Spleen (tissue), 11 donors: ENCODE results near the gene SLC2A6. TPM values are rescaled to one million over a fixed set of nuclear protein-coding genes. Genes with fewer than 3 reads are reported as not detected.
A peak's percentile ranks its signal among the peaks of the same experiment; 100 is the strongest.

Experiments
- DNase-seq: peaks from one replicate; pipeline ENCODE4 v3.0.0-alpha.2; 2020
- H3K27ac ChIP-seq, 8 donors: fragments of 200-600 bp; sonication (generic) in 7 of 8; 1 replicate in 4 of 8; 2 replicates in 4 of 8; pipeline versions ENCODE4 v1.5.0 to v1.8.0; 2016 to 2021; ENCODE audit warnings: inconsistent platforms in 4 of 8, mild to moderate bottlenecking in 4 of 8, moderate library complexity in 1 of 8
- H3K27me3 ChIP-seq, 7 donors: fragments of 200-600 bp; sonication (generic) in 6 of 7; replicated peaks in 1 of 7; 1 replicate in 4 of 7; 2 replicates in 3 of 7; pipeline versions ENCODE4 v1.5.0 to v1.8.0; 2016 to 2021; ENCODE audit warnings: inconsistent platforms in 3 of 7, mild to moderate bottlenecking in 1 of 7
- H3K36me3 ChIP-seq, 6 donors: fragments of 200-600 bp; sonication (generic) in 5 of 6; 1 replicate in 4 of 6; 2 replicates in 2 of 6; pipeline versions ENCODE4 v1.5.0 to v1.8.0; 2016 to 2021; ENCODE audit warnings: inconsistent platforms in 2 of 6
- H3K4me1 ChIP-seq, 6 donors: fragments of 200-600 bp; sonication (generic) in 5 of 6; 1 replicate in 3 of 6; 2 replicates in 3 of 6; pipeline versions ENCODE4 v1.5.0 to v1.8.0; 2016 to 2021; ENCODE audit warnings: inconsistent platforms in 3 of 6
- H3K4me3 ChIP-seq, 8 donors: fragments of 200-600 bp; sonication (generic) in 7 of 8; 1 replicate in 4 of 8; 2 replicates in 4 of 8; pipeline versions ENCODE4 v1.5.0 to v1.8.0; 2016 to 2021; ENCODE audit warnings: inconsistent platforms in 4 of 8, mild to moderate bottlenecking in 4 of 8, moderate library complexity in 2 of 8
- H3K9me3 ChIP-seq, 8 donors: fragments of 200-600 bp; sonication (generic) in 7 of 8; 1 replicate in 4 of 8; 2 replicates in 4 of 8; pipeline versions ENCODE4 v1.5.0 to v1.8.0; 2016 to 2021; ENCODE audit warnings: inconsistent platforms in 4 of 8
- POLR2A ChIP-seq, 3 donors: fragments of 450-650 bp; IDR thresholded peaks; one replicate each; pipeline ENCODE4 v1.5.1; 2017; ENCODE audit warnings: antibody characterized with exemption in 3 of 3, mild to moderate bottlenecking in 1 of 3
- POLR2AphosphoS5 ChIP-seq, 3 donors: sonication (generic); formaldehyde crosslinking; IDR thresholded peaks; one replicate each; pipeline ENCODE4 v1.5.1; 2017; ENCODE audit warnings: antibody characterized with exemption in 3 of 3
- WGBS, 5 donors: extraction: QIAGEN DNeasy Blood & Tissue Kit in 3 of 5; methylation state at CpG; one replicate each; pipeline versions ENCODE4 v1.1.5 to v1.1.7; 2013 to 2018; 5-methylcytosine and 5-hydroxymethylcytosine counted together
- intact Hi-C: fragments of 100-400 bp; cut with DNase I; formaldehyde crosslinking; loops from one replicate; pipeline ENCODE4 v1.15.0; 2023; ENCODE audit warnings: low total_unique reads
- polyA plus RNA-seq, 3 donors: library from polyadenylated mRNA; stranded (reverse); fragments of 200-250 nt; gene quantifications; one replicate each; pipeline ENCODE4 v1.2.1, GENCODE V29; 2013
- total RNA-seq, 7 donors: library from RNA; depleted of rRNA in 3 of 7; stranded (reverse); fragments of >200 nt in 3 of 7; fragmentation: NEBNext Ultra II Directional in 4 of 7; extraction: Animal tissue kit (Norgen Biotek cat#: 25700) in 4 of 7; gene quantifications; one replicate each; pipeline versions ENCODE4 v1.1.0 to v1.2.1, GENCODE V29; 2016 to 2021
- TF ChIP-seq, protein P1 (sequence below), 11 experiments: fragments of 200-600 bp in 7 of 11; fragments of 450-650 bp in 4 of 11; sonication (generic) in 4 of 11; IDR thresholded peaks in 8 of 11; conservative IDR thresholded peaks in 3 of 11; 1 replicate in 7 of 11; 2 replicates in 4 of 11; pipeline versions ENCODE4 v1.4.0 to v1.8.0; 2016 to 2021; ENCODE audit warnings: antibody characterized with exemption in 11 of 11, inconsistent platforms in 4 of 11, mild to moderate bottlenecking in 1 of 11
- donor health status: healthy with polysubstance abuse.
- donor health status: DM: no; HTN: no; CAD: no; lungs with moderate emphysema.
- donor health status: DM: no; HTN: no; CAD: no.
- donor health status: Bipolar disorder and iron deficiency.
- donor health status: healthy.
- donor health status: DM: no; HTN: no; CAD: no.
- donor health status: DM: yes; HTN: yes; CAD: no.

The SLC2A6 gene
- total and polyA plus RNA-seq, 10 donors = 15.4 to 35.0 (median 21.9) TPM

DNA sequence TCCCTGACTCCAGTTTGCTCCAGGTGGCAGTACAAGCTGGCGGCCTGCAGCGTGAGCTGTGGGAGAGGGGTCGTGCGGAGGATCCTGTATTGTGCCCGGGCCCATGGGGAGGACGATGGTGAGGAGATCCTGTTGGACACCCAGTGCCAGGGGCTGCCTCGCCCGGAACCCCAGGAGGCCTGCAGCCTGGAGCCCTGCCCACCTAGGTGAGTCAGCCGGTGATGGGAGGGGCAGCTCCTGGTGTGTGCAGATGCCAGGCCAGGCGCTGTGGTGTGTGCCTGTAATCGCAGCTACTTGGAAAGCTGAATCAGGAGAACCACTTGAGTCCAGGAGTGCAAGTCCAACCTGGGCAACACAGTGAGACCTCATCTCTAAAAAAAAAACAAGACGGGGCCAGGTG, 29.1 kb downstream of the SLC2A6 start:
- H3K27me3 ChIP-seq = no peaks in the 10 kb centered on the region
- TF ChIP-seq POLR2A (IDR thresholded peaks at IDR 0.05) = no peak
- TF ChIP-seq POLR2AphosphoS5 (IDR thresholded peaks at IDR 0.05) = no peak
- TF ChIP-seq, protein P1, sequence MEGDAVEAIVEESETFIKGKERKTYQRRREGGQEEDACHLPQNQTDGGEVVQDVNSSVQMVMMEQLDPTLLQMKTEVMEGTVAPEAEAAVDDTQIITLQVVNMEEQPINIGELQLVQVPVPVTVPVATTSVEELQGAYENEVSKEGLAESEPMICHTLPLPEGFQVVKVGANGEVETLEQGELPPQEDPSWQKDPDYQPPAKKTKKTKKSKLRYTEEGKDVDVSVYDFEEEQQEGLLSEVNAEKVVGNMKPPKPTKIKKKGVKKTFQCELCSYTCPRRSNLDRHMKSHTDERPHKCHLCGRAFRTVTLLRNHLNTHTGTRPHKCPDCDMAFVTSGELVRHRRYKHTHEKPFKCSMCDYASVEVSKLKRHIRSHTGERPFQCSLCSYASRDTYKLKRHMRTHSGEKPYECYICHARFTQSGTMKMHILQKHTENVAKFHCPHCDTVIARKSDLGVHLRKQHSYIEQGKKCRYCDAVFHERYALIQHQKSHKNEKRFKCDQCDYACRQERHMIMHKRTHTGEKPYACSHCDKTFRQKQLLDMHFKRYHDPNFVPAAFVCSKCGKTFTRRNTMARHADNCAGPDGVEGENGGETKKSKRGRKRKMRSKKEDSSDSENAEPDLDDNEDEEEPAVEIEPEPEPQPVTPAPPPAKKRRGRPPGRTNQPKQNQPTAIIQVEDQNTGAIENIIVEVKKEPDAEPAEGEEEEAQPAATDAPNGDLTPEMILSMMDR (IDR thresholded peaks at IDR 0.05 in 8 of 11, conservative IDR thresholded peaks at IDR 0.05 in 3 of 11) = no peak
- WGBS, 5 donors = 84 to 96% (median 90%) methylated on average over 4 to 12 of the region's 12 CpGs
- no peaks in the 10 kb centered on the region for H3K9me3 ChIP-seq
- no peak overlapping the region for H3K27ac ChIP-seq
- no peaks in the 10 kb centered on the region for H3K4me1 ChIP-seq
- H3K36me3 ChIP-seq = no peaks in the 10 kb centered on the region
- H3K4me3 ChIP-seq = no peak overlapping the region
- peak; percentile 74 for DNase-seq
- intact Hi-C loops = no loop called here

DNA sequence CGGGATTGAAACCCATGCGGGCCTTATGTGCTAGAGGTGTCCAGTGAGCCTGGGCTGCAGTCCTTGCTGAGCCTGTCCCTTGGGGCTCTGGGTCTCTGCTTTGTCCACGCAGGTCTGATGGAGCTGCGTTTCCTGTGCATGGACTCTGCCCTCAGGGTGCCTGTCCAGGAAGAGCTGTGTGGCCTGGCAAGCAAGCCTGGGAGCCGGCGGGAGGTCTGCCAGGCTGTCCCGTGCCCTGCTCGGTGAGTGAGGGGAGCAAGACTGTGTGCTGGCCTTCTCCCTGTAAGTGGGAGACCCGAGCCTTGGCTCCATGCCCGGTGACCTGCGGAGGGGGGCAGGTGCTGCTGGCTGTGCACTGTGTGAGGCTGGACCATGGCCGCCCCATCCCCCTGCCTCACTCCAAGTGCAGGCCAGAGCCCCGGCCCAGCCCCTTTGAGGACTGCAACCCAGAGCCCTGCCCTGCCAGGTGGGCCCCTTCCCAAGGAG, 30.4 kb downstream of the SLC2A6 start:
- H3K36me3 ChIP-seq = no peaks in the 10 kb centered on the region
- no peaks in the 10 kb centered on the region for H3K27me3 ChIP-seq
- no peak for TF ChIP-seq POLR2AphosphoS5 (IDR thresholded peaks at IDR 0.05)
- TF ChIP-seq, protein P1 (IDR thresholded peaks at IDR 0.05 in 8 of 11, conservative IDR thresholded peaks at IDR 0.05 in 3 of 11) = no peak
- no peak for TF ChIP-seq POLR2A (IDR thresholded peaks at IDR 0.05)
- no peak for DNase-seq
- H3K9me3 ChIP-seq = no peaks in the 10 kb centered on the region
- no peak overlapping the region for H3K27ac ChIP-seq
- no peaks in the 10 kb centered on the region for H3K4me1 ChIP-seq
- 71 to 88% (median 75%) methylated on average over 5 to 13 of the region's 13 CpGs for WGBS, 5 donors
- H3K4me3 ChIP-seq = no peak overlapping the region
- intact Hi-C loops = no loop called here

DNA sequence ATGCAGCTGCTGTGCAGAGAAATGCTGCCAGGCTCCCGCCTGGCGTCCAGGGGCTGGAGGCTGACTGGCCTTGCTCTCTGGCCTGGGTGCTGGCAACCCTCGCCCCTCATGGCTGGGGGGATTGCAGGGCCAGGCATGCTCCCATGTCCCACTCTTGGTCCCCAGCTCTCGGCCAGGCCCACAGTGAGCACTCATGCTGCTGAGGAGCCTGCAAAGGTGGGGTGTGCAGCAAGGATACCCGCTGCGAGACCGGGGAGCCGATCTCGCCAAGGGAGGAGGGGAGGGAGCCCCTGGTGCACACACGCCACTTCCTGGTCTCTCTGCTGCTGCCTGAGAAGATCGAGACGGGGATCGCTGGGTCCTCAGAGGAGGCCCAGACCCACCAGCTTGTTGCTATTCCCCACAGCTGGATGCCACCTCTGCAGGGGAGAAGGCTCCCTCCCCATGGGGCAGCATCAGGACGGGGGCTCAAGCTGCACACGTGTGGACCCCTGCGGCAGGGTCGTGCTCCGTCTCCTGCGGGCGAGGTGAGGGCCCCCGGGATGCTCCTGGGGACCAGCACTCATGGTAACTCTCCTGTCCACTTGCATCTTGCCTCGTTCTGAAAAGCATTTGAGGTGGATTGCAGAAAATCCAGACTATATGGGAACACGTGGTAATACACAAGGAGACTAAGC, 33.5 kb downstream of the SLC2A6 start:
- H3K9me3 ChIP-seq = no peaks in the 10 kb centered on the region
- intact Hi-C loops = no loop called here
- H3K4me1 ChIP-seq = peaks cover 0 to 14% (median 1%) of the 10 kb centered on the region in 6 donors
- DNase-seq = peak; percentile 73
- no peak for TF ChIP-seq POLR2A (IDR thresholded peaks at IDR 0.05)
- TF ChIP-seq, protein P1 (IDR thresholded peaks at IDR 0.05 in 8 of 11, conservative IDR thresholded peaks at IDR 0.05 in 3 of 11) = no peak
- no peak for TF ChIP-seq POLR2AphosphoS5 (IDR thresholded peaks at IDR 0.05)
- WGBS, 5 donors = 67 to 88% (median 84%) methylated on average over 17 to 23 of the region's 23 CpGs
- no peak overlapping the region for H3K4me3 ChIP-seq
- H3K27me3 ChIP-seq = no peaks in the 10 kb centered on the region
- no peak overlapping the region for H3K27ac ChIP-seq
- H3K36me3 ChIP-seq = no peaks in the 10 kb centered on the region

DNA sequence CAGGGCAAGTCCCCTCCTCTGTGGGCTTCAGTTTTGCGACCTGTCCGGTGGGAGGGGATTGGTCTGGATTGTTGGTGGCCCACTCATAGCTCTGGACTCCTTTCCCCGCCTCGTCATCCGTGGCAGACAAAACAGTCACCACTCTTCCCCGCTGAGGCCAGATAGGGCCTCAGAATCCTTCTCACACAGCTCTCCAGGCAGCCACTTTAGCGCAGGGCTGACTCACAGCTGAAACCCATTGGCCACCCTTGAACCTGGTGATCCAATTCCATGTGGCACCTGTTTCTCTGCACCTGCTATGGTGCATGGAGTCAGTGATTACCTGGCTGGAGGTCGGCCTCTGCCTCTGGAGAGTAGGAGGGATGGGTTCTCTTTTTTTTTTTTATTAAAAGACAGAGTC, 34.9 kb downstream of the SLC2A6 start:
- WGBS, 5 donors = 82 to 94% (median 84%) methylated on average over 7 to 8 of the region's 8 CpGs

More for the DNA sequence above, 34.9 kb downstream of the SLC2A6 start:
- Histone ChIP-seq H3K4me3 (no peak overlapping the region), H3K4me1 (peaks cover 0 to 14% (median 1%) of the 10 kb centered on the region in 6 donors), H3K9me3 (no peaks in the 10 kb centered on the region), H3K27me3 (no peaks in the 10 kb centered on the region), H3K36me3 (no peaks in the 10 kb centered on the region), H3K27ac (no peak overlapping the region)
- no peak for DNase-seq
- TF ChIP-seq POLR2AphosphoS5 (IDR thresholded peaks at IDR 0.05) (no peak), POLR2A (IDR thresholded peaks at IDR 0.05) (no peak)
- TF ChIP-seq, protein P1 (IDR thresholded peaks at IDR 0.05 in 8 of 11, conservative IDR thresholded peaks at IDR 0.05 in 3 of 11) = no peak
- intact Hi-C loops = no loop called here
